ENCODE results near the gene SLC25A6. TPM values are rescaled to one million over a fixed set of nuclear protein-coding genes. Genes with fewer than 3 reads are reported as not detected.
A peak's percentile ranks its signal among the peaks of the same experiment; 100 is the strongest.
"Not testable (repeated sequence)": the region's sequence is repeated elsewhere in the genome, so short reads cannot be mapped to it uniquely, and the experiment has no call there.

SLC25A6 gene
- polyA plus RNA-seq, 1 donor: 611 TPM

DNA sequence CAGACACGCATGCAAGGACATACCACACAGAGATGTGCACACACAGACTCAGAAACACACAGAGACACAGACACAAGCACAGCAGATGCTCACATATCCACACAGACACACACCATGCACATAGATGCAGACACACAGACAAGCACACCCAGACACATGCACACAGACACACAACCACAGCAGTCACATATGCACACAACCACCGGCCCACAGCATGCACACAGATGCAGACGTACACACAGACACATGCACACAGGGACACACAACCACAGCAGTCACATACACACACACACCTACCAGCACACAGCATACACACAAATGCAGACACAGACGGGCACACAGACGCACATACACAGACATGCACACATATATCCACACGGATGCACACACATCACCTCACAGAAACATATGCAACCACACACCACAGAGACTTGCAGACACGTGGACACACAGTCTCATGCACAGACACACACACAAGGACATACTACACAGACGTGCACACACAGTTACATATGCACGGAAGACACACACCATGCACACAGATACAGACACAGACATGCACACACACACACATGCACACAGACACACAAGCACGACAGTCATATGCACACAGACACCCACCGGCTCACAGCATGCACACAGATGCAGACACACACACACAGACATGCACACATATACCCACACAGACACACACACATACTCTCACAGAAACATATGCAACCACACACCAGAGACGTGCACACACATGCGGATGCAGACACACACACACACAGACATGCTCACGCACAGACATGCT is 25.2 kb upstream of the SLC25A6 start:
- no peak for DNase-seq
- no CpG with 5 or more reads among the region's 14 CpGs for WGBS (ENCODE audit: insufficient coverage, low lambda C conversion rate)
- peaks cover 53% of the 10 kb centered on the region for H3K36me3 ChIP-seq (ENCODE audit: control insufficient read depth, insufficient read depth, low read length)

DNA sequence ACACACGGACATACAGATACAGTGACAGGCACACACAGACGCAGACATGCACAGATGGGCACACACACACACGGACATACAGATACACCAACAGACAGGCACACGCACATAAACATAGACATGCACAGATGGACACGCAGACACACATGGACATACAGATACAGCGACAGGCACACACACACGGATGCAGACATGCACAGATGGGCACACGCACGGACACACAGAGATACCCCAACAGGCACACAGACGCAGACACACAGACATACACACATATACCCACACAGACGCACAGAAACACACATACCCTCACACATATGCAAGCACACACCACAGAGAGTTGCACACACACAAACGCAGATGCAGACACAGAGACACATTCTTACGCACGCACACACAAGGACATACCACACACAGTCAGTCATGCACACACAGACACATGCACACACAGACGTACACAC is 24.4 kb upstream of the SLC25A6 start:
- no CpG with 5 or more reads among the region's 15 CpGs for WGBS (ENCODE audit: insufficient coverage, low lambda C conversion rate)
- Histone ChIP-seq H3K9me3 (ENCODE audit: control insufficient read depth, low read depth, low read length) (peaks cover 20% of the 10 kb centered on the region), H3K27me3 (ENCODE audit: control insufficient read depth, insufficient read depth, low read length) (no peaks in the 10 kb centered on the region), H3K4me1 (ENCODE audit: control insufficient read depth, insufficient read depth, low read length) (peaks cover 3% of the 10 kb centered on the region), H3K4me3 (ENCODE audit: low read length) (no peak overlapping the region), H3K27ac (ENCODE audit: low read length) (no peak overlapping the region), H3K36me3 (ENCODE audit: control insufficient read depth, insufficient read depth, low read length) (peaks cover 49% of the 10 kb centered on the region)
- DNase-seq: no peak

More for the DNA sequence above, 25.2 kb upstream of the SLC25A6 start:
- Histone ChIP-seq H3K4me1 (ENCODE audit: control insufficient read depth, insufficient read depth, low read length) (peaks cover 4% of the 10 kb centered on the region), H3K9me3 (ENCODE audit: control insufficient read depth, low read depth, low read length) (peaks cover 24% of the 10 kb centered on the region), H3K27me3 (ENCODE audit: control insufficient read depth, insufficient read depth, low read length) (no peaks in the 10 kb centered on the region), H3K27ac (ENCODE audit: low read length) (no peak overlapping the region), H3K4me3 (ENCODE audit: low read length) (no peak overlapping the region)

DNA sequence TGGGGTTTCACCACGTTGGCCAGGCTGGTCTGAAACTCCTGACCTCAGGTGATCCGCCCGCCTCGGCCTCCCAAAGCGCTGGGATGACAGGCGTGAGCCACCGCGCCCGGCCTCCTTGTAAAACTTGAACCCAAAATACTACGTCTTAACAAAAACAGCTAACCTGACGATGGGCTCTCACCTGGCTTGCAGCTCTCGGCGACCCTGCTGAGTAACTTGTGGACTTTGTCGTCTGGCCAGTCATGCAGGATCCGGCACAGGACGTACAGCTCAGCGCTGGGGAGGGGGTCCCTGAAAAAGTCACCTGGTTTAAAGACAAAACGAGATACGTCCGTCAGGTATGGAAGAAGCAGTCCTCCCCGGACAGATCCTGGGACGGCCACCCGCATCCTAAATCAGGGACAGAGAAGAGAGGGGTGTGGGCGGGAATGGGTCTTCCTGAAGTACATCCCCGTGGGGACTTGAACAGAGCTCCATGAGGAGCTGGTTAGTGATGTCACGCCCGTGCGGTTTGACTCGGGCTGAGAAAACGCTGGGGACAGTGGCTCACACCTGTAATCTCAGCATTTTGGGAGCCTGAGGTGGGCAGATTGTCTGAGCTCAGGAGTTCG is 20.7 kb upstream of the SLC25A6 start:
- H3K9me3 ChIP-seq (ENCODE audit: control insufficient read depth, low read depth, low read length): no peaks in the 10 kb centered on the region
- H3K4me3 ChIP-seq (ENCODE audit: low read length): no peak overlapping the region
- no peak overlapping the region for H3K27ac ChIP-seq (ENCODE audit: low read length)
- no CpG with 5 or more reads among the region's 31 CpGs for WGBS (ENCODE audit: insufficient coverage, low lambda C conversion rate)
- DNase-seq: no peak
- peaks cover 41% of the 10 kb centered on the region for H3K36me3 ChIP-seq (ENCODE audit: control insufficient read depth, insufficient read depth, low read length)
- no peaks in the 10 kb centered on the region for H3K27me3 ChIP-seq (ENCODE audit: control insufficient read depth, insufficient read depth, low read length)
- H3K4me1 ChIP-seq (ENCODE audit: control insufficient read depth, insufficient read depth, low read length): no peaks in the 10 kb centered on the region

DNA sequence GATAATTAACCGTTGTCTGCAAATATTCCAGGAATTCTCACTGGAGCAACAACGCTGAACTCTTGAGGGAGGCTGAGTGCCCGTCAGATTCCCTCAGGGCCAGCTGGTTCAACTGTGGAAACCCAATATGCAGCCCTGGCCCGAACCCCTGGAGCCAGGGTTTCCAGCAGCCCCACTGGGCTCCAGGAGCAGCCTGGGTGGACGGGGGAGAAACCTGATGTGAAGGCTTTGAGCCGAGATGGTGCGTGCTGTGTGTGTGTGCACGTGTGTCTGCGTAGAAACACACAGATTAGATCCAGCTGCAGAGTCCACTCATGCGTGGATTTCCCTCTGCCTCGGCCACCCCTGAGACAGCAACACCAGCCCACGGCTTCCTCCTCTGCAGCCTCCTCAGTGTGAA is 19.4 kb upstream of the SLC25A6 start:
- Histone ChIP-seq H3K27ac (ENCODE audit: low read length) (no peak overlapping the region), H3K9me3 (ENCODE audit: control insufficient read depth, low read depth, low read length) (no peaks in the 10 kb centered on the region), H3K4me3 (ENCODE audit: low read length) (no peak overlapping the region), H3K4me1 (ENCODE audit: control insufficient read depth, insufficient read depth, low read length) (no peaks in the 10 kb centered on the region), H3K36me3 (ENCODE audit: control insufficient read depth, insufficient read depth, low read length) (peaks cover 48% of the 10 kb centered on the region), H3K27me3 (ENCODE audit: control insufficient read depth, insufficient read depth, low read length) (no peaks in the 10 kb centered on the region)
- WGBS (ENCODE audit: insufficient coverage, low lambda C conversion rate): no CpG with 5 or more reads among the region's 12 CpGs
- no peak for DNase-seq

DNA sequence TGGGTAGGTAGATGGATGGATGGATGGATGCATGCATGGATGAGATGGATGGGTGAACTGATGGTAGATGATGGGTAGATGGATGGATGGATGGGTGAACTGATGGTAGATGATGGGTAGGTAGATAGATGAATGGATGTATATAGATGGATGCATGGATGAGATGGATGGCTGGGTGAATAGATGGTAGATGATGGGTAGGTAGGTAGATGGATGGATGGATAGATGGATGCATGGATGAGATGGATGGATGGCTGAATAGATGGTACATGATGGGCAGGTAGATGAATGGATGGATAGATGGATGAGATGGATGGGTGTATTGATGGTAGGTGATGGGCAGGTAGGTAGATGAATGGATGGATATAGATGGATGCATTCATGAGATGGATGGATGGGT is 15.1 kb upstream of the SLC25A6 start:
- H3K9me3 ChIP-seq (ENCODE audit: control insufficient read depth, low read depth, low read length): no peaks in the 10 kb centered on the region
- no peak overlapping the region for H3K27ac ChIP-seq (ENCODE audit: low read length)
- H3K4me3 ChIP-seq (ENCODE audit: low read length): no peak overlapping the region
- H3K36me3 ChIP-seq (ENCODE audit: control insufficient read depth, insufficient read depth, low read length): peaks cover 56% of the 10 kb centered on the region
- no peaks in the 10 kb centered on the region for H3K27me3 ChIP-seq (ENCODE audit: control insufficient read depth, insufficient read depth, low read length)
- no peaks in the 10 kb centered on the region for H3K4me1 ChIP-seq (ENCODE audit: control insufficient read depth, insufficient read depth, low read length)
- no peak for DNase-seq

DNA sequence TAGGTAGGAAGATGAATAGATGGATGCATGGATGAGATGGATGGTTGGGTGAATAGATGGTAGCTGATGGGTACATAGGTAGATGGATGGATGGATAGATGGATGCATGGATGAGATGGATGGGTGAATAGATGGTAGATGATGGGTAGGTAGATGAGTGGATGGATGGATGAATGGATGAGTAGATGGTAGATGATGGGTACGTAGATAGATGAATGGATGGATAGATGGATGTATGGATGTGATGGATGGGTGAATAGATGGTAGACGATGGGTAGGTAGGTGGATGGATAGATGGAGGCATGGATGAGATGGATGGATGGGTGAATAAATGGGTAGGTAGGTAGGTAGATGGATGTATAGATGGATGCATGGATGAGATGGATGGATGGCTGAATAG is 13.9 kb upstream of the SLC25A6 start:
- WGBS (ENCODE audit: insufficient coverage, low lambda C conversion rate): 91% methylated on average over 2 of the region's 2 CpGs
- H3K36me3 ChIP-seq (ENCODE audit: control insufficient read depth, insufficient read depth, low read length): peaks cover 57% of the 10 kb centered on the region
- not testable (repeated sequence) for H3K4me3 ChIP-seq (ENCODE audit: low read length); H3K27ac ChIP-seq (ENCODE audit: low read length); H3K4me1 ChIP-seq (ENCODE audit: control insufficient read depth, insufficient read depth, low read length); DNase-seq; H3K9me3 ChIP-seq (ENCODE audit: control insufficient read depth, low read depth, low read length); H3K27me3 ChIP-seq (ENCODE audit: control insufficient read depth, insufficient read depth, low read length)

DNA sequence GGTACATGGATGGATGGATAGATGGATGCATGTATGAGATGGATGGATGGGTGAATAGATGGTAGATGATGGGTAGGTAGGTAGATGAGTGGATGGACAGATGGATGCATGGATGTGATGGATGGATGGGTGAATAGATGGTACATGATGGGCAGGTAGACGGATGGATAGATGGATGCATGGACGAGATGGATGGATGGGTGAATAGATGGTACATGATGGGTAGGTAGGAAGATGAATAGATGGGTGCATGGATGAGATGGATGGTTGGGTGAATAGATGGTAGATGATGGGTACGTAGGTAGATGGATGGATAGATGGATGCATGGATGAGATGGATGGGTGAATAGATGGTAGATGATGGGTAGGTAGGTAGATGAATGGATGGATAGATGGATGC is 12.0 kb upstream of the SLC25A6 start:
- H3K4me3 ChIP-seq (ENCODE audit: low read length); H3K9me3 ChIP-seq (ENCODE audit: control insufficient read depth, low read depth, low read length); DNase-seq; H3K27ac ChIP-seq (ENCODE audit: low read length); H3K27me3 ChIP-seq (ENCODE audit: control insufficient read depth, insufficient read depth, low read length); H3K4me1 ChIP-seq (ENCODE audit: control insufficient read depth, insufficient read depth, low read length): not testable (repeated sequence)
- 93% methylated on average over 3 of the region's 3 CpGs for WGBS (ENCODE audit: insufficient coverage, low lambda C conversion rate)
- H3K36me3 ChIP-seq (ENCODE audit: control insufficient read depth, insufficient read depth, low read length): peaks cover 61% of the 10 kb centered on the region

DNA sequence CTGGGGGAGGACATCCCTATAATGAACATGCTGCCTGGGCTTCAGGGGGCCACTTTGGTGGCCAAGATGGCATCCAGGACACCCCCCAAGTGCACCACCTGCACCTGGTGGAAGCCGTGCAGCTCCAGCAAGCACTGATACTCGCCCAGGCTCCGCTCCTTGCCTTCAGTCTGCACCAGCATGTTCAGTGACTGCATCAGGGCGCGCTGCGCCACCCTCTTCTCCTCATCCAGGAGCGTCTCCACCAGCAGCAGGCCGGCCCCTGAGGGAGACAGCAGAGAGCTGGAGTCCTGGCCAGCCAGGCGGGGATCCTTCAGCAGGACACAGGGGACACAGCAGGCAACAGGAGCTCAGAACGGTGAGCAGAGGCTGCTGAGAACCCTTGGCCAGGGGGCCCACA is 11.3 kb upstream of the SLC25A6 start:
- WGBS (ENCODE audit: insufficient coverage, low lambda C conversion rate): no CpG with 5 or more reads among the region's 10 CpGs
- Histone ChIP-seq H3K27ac (ENCODE audit: low read length) (no peak overlapping the region), H3K9me3 (ENCODE audit: control insufficient read depth, low read depth, low read length) (no peaks in the 10 kb centered on the region), H3K4me3 (ENCODE audit: low read length) (no peak overlapping the region), H3K4me1 (ENCODE audit: control insufficient read depth, insufficient read depth, low read length) (no peaks in the 10 kb centered on the region), H3K27me3 (ENCODE audit: control insufficient read depth, insufficient read depth, low read length) (no peaks in the 10 kb centered on the region), H3K36me3 (ENCODE audit: control insufficient read depth, insufficient read depth, low read length) (peaks cover 64% of the 10 kb centered on the region)
- DNase-seq: no peak

DNA sequence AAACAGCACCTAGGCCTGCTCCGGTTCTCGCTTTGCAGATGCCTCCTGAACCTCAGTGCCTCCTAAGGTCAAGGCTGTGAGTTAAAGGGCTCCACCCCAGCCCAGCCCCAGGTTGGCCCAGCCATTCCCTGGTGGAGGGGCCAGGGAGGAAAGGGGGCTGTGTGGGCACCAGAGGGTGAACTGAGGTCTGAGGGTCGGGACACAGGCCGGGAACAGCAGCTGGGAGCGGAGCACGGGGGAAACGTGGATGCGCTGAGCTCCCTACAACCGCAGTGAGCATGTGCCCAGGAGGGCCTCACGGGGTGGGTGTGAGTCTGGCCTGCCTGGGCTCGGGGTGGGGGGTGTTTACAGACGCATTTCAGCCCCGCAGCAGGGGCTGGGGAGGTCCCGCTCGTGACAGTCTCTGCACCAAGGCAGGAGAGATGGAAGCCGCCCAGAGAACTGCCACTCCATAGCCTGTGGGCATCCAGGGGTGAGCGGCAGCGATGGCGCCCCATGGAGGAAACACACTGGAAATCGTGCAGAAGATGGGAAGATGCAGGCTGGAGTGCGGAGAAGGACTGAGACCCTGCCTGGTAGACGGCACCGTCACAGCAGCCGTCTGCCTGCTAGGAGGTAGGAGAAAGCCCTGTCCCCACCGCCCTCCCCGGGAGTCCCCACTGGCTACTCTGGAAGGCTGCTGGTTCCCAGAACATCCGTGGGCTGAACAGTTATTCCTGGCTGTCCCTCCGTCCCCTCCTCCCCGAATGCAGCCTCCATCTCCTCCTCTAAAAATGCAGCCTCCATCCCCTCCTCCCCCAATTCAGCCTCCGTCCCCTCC is 9.9 kb upstream of the SLC25A6 start:
- no peaks in the 10 kb centered on the region for H3K27me3 ChIP-seq (ENCODE audit: control insufficient read depth, insufficient read depth, low read length)
- H3K27ac ChIP-seq (ENCODE audit: low read length): no peak overlapping the region
- H3K4me3 ChIP-seq (ENCODE audit: low read length): no peak overlapping the region
- no peak for DNase-seq
- H3K36me3 ChIP-seq (ENCODE audit: control insufficient read depth, insufficient read depth, low read length): peaks cover 58% of the 10 kb centered on the region
- no peaks in the 10 kb centered on the region for H3K9me3 ChIP-seq (ENCODE audit: control insufficient read depth, low read depth, low read length)
- 93% methylated on average over 3 of the region's 30 CpGs for WGBS (ENCODE audit: insufficient coverage, low lambda C conversion rate)
- no peaks in the 10 kb centered on the region for H3K4me1 ChIP-seq (ENCODE audit: control insufficient read depth, insufficient read depth, low read length)

DNA sequence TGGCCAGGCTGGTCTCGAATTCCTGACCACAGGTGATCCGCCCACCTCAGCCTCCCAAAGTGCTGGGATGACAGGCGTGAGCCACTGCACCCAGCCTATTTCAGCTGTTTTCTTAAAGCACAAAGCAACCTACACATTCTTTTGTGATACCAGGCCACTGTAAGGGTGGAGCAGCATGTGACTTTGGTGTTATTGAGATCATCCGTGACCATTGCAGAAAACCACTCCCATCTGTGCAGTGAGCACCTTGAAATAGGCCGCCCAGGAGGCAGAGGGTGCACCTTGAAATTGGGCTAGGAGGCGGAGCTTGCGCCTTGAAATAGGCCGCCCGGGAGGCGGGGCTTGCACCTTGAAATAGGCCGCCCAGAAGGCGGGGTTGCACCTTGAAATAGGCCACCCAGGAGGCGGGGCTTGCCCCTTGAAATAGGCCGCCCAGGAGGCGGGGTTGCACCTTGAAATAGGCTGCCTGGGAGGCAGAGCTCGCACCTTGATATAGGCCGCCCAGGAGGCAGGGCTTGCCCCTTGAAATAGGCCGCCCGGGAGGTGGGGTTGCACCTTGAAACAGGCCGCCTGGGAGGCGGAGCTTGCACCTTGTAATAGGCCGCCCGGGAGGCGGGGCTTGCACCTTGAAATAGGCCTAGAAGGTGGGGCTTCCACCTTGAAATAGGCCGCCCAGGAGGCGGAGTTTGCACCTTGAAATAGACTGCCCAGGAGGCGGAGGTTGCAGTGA is 9.0 kb upstream of the SLC25A6 start:
- H3K4me1 ChIP-seq (ENCODE audit: control insufficient read depth, insufficient read depth, low read length): no peaks in the 10 kb centered on the region
- H3K27me3 ChIP-seq (ENCODE audit: control insufficient read depth, insufficient read depth, low read length): no peaks in the 10 kb centered on the region
- no peaks in the 10 kb centered on the region for H3K9me3 ChIP-seq (ENCODE audit: control insufficient read depth, low read depth, low read length)
- no CpG with 5 or more reads among the region's 27 CpGs for WGBS (ENCODE audit: insufficient coverage, low lambda C conversion rate)
- no peak overlapping the region for H3K4me3 ChIP-seq (ENCODE audit: low read length)
- DNase-seq: peak in 1 of 2 donors; percentile 49
- H3K27ac ChIP-seq (ENCODE audit: low read length): no peak overlapping the region
- peaks cover 50% of the 10 kb centered on the region for H3K36me3 ChIP-seq (ENCODE audit: control insufficient read depth, insufficient read depth, low read length)
